ACC112 (cell line): ENCODE measurements around the gene DSP.

ENCODE experiments used
- H2AFZ ChIP-seq: fragments of 200-600 bp; sonication (generic); one replicate; pipeline ENCODE4 v1.6.0; 2017; ENCODE audit warnings: antibody characterized with exemption, low read length; ENCODE audit not compliant: unreplicated experiment
- H3K27ac ChIP-seq: fragments of 200-600 bp; sonication (generic); 2 replicates; pipeline ENCODE4 v1.5.1; 2014; ENCODE audit warnings: low read depth, mild to moderate bottlenecking, antibody characterized with exemption, low read length, moderate library complexity
- H3K27me3 ChIP-seq: fragments of 200-600 bp; sonication (generic); 2 replicates; pipeline ENCODE4 v1.6.1; 2014; ENCODE audit warnings: mild to moderate bottlenecking, antibody characterized with exemption, low read length, moderate library complexity, mixed read lengths; ENCODE audit not compliant: insufficient read depth
- H3K36me3 ChIP-seq: fragments of 200-600 bp; sonication (generic); 2 replicates; pipeline ENCODE4 v1.6.1; 2016; ENCODE audit warnings: mild to moderate bottlenecking, antibody characterized with exemption, low read length, moderate library complexity, mixed read lengths; ENCODE audit not compliant: insufficient read depth
- H3K4me1 ChIP-seq: fragments of 200-600 bp; sonication (generic); one replicate; pipeline ENCODE4 v1.6.1; 2016; ENCODE audit warnings: low read length, mixed read lengths; ENCODE audit not compliant: insufficient read depth, unreplicated experiment, control insufficient read depth
- H3K4me3 ChIP-seq: fragments of 200-600 bp; sonication (generic); 2 replicates; pipeline ENCODE4 v1.5.1; 2014; ENCODE audit warnings: mild to moderate bottlenecking, low read depth, low read length
- H3K79me2 ChIP-seq: fragments of 200-600 bp; sonication (generic); one replicate; pipeline ENCODE4 v1.6.0; 2016; ENCODE audit warnings: low read length; ENCODE audit not compliant: control insufficient read depth, unreplicated experiment, insufficient read depth

DSP gene, protein sequence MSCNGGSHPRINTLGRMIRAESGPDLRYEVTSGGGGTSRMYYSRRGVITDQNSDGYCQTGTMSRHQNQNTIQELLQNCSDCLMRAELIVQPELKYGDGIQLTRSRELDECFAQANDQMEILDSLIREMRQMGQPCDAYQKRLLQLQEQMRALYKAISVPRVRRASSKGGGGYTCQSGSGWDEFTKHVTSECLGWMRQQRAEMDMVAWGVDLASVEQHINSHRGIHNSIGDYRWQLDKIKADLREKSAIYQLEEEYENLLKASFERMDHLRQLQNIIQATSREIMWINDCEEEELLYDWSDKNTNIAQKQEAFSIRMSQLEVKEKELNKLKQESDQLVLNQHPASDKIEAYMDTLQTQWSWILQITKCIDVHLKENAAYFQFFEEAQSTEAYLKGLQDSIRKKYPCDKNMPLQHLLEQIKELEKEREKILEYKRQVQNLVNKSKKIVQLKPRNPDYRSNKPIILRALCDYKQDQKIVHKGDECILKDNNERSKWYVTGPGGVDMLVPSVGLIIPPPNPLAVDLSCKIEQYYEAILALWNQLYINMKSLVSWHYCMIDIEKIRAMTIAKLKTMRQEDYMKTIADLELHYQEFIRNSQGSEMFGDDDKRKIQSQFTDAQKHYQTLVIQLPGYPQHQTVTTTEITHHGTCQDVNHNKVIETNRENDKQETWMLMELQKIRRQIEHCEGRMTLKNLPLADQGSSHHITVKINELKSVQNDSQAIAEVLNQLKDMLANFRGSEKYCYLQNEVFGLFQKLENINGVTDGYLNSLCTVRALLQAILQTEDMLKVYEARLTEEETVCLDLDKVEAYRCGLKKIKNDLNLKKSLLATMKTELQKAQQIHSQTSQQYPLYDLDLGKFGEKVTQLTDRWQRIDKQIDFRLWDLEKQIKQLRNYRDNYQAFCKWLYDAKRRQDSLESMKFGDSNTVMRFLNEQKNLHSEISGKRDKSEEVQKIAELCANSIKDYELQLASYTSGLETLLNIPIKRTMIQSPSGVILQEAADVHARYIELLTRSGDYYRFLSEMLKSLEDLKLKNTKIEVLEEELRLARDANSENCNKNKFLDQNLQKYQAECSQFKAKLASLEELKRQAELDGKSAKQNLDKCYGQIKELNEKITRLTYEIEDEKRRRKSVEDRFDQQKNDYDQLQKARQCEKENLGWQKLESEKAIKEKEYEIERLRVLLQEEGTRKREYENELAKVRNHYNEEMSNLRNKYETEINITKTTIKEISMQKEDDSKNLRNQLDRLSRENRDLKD (N-terminal part only)

DNA sequence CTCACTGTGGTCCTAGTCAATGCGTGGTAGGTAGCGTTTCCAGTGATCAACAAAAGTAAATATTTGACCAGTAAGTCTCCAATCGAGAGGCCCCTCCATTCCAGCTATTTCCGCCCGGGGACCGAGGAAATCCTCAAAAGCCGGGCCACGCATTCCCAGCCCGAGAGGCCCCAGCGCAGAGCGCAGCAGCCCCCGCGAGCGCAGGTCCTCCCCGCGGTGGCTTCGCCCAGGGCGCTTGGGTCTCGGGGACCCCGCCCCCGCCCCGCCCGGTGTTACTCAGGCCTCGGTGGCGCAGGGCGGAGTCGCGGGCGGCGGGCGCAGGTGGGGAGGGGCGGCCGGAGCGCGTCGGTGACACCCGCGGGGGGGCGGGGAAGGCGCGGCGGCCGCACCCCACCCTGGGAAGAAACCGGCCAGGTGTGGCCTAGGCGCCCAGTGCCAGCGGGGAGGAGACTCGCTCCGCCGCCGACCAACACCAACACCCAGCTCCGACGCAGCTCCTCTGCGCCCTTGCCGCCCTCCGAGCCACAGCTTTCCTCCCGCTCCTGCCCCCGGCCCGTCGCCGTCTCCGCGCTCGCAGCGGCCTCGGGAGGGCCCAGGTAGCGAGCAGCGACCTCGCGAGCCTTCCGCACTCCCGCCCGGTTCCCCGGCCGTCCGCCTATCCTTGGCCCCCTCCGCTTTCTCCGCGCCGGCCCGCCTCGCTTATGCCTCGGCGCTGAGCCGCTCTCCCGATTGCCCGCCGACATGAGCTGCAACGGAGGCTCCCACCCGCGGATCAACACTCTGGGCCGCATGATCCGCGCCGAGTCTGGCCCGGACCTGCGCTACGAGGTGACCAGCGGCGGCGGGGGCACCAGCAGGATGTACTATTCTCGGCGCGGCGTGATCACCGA is at the start of gene DSP:
Gene DSP, plus strand, starts transcription at position 497 of the 890 bp plus-strand sequence. Its CDS starts 245 bp downstream, at position 742.
- Histone ChIP-seq H3K4me3 (peak within 1 kb of the TSS; percentile 97), H3K27ac (peak within 1 kb of the TSS; percentile 83), H3K36me3 (no peaks in the 10 kb centered on the region), H3K27me3 (no peaks in the 10 kb centered on the region), H3K79me2 (peaks cover 43% of the 10 kb centered on the region), H2AFZ (peak within 1 kb of the TSS; percentile 90), H3K4me1 (peaks cover 30% of the 10 kb centered on the region)

DNA sequence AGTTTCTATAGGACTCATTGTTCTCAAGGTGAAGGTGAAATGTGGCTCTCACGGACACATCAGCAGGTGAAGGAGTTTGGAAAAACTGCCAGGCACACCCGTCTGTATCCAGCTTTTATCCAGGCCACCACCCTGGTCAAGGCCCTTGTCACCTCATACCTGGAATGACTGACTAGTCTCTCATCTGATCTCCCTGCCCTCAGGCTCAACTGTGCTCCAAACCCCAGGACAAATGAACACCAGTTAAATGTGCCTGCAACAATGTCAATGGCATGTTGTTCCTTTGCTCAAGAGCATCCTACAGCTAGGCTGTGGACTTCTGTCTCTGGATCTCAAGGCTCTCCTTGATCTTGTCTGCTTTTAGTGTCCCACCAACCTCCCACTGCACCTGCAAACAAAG is 47.6 kb upstream of the DSP start:
- peaks cover 27% of the 10 kb centered on the region; the same call in 1 of the 2 replicates for H3K27me3 ChIP-seq
- H3K79me2 ChIP-seq: no peaks in the 10 kb centered on the region
- no peak overlapping the region for H3K27ac ChIP-seq
- no peak overlapping the region for H2AFZ ChIP-seq
- no peaks in the 10 kb centered on the region for H3K4me1 ChIP-seq
- no peaks in the 10 kb centered on the region for H3K36me3 ChIP-seq
- no peak overlapping the region for H3K4me3 ChIP-seq

DNA sequence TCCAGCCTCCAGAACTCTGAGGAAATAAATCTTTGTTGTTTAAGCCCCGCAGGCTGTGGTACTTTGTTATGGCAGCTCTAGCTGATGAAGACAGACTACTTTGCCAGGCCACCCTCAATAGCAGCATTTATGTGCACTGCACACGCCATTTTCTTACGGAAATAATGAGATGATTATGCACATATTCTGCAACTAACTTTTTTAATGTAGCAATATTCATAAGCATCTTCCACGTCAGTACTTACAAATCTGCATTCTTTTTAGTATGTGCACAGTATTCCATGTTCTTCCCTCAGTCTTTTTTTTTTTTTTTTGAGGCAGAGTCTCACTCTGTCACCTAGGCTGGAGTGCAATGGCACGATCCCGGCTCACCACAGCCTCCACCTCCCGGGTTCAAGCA is 46.8 kb upstream of the DSP start:
- Histone ChIP-seq H3K27me3 (peaks cover 27% of the 10 kb centered on the region; the same call in 1 of the 2 replicates), H3K79me2 (no peaks in the 10 kb centered on the region), H3K4me1 (no peaks in the 10 kb centered on the region), H3K4me3 (no peak overlapping the region), H3K27ac (no peak overlapping the region), H2AFZ (no peak overlapping the region), H3K36me3 (no peaks in the 10 kb centered on the region)

- Histone ChIP-seq H3K27ac (no peak overlapping the region), H2AFZ (no peak overlapping the region), H3K27me3 (peaks cover 18% of the 10 kb centered on the region; the same call in 1 of the 2 replicates), H3K4me3 (no peak overlapping the region), H3K36me3 (no peaks in the 10 kb centered on the region), H3K4me1 (no peaks in the 10 kb centered on the region), H3K79me2 (no peaks in the 10 kb centered on the region)
These were observed 45.1 kb upstream of the DSP start for GRCh38 chr6:7496266-7496875.

- Histone ChIP-seq H3K79me2 (no peaks in the 10 kb centered on the region), H3K27ac (no peak overlapping the region), H3K27me3 (no peaks in the 10 kb centered on the region), H2AFZ (no peak overlapping the region), H3K4me3 (no peak overlapping the region), H3K36me3 (no peaks in the 10 kb centered on the region), H3K4me1 (peaks cover 11% of the 10 kb centered on the region)
These were observed 40.7 kb upstream of the DSP start for GRCh38 chr6:7500752-7501282.

DNA sequence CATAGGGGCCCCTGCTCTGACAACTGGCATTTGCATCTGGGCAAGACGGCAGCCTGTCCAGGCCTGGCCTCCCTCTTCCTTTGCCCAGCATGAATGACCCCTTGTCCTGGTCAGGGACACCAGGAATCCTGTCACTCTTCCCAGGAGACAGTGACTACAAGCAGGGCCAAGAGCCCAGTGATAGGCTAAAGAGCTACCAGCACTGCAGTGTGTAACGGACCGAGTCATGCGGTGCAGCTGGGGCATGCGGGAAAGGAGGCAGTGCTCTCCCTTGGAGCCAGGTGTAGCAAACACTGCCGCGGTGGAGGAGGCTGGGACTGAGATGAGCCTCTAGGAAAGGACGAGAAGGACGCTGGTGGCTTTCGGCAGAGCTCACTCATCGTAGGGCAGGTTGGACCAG is 38.7 kb upstream of the DSP start:
- Histone ChIP-seq H3K4me1 (peaks cover 11% of the 10 kb centered on the region), H3K36me3 (no peaks in the 10 kb centered on the region), H3K79me2 (no peaks in the 10 kb centered on the region), H3K4me3 (no peak overlapping the region), H3K27ac (no peak overlapping the region), H2AFZ (no peak overlapping the region), H3K27me3 (no peaks in the 10 kb centered on the region)

- H3K27me3 ChIP-seq: no peaks in the 10 kb centered on the region
- H3K79me2 ChIP-seq: no peaks in the 10 kb centered on the region
- H2AFZ ChIP-seq: no peak overlapping the region
- H3K4me3 ChIP-seq: no peak overlapping the region
- no peak overlapping the region for H3K27ac ChIP-seq
- H3K36me3 ChIP-seq: no peaks in the 10 kb centered on the region
- peaks cover 11% of the 10 kb centered on the region for H3K4me1 ChIP-seq
These were observed 37.4 kb upstream of the DSP start for GRCh38 chr6:7504041-7504440.

DNA sequence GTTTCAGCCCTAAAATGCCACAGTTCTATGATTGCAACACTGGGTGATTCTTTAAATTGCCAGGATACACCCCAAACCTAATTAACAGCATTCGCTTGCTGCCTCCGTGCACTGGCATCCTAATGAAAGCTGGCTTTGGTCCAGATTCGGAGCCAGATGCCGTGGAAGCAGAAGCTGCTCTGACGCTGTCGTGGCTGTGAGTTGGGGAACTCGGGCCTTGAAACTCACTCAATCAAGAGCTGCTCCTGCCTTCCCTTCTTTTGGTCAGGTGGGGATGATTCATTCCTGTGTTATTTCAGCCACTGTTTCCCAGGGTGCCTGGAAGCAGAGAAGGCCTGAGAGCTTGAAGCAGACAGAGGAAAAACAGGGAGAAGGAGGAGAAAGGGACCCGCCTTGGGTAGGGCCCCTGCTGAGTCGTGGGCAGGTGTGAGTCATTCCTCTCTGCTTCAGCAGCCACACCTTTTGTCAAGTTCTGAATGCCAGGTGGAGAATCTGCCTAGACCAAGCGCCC is 36.2 kb upstream of the DSP start:
- no peak overlapping the region for H2AFZ ChIP-seq
- no peaks in the 10 kb centered on the region for H3K27me3 ChIP-seq
- H3K4me3 ChIP-seq: no peak overlapping the region; the same call in 1 of the 2 replicates
- no peaks in the 10 kb centered on the region for H3K79me2 ChIP-seq
- peak overlapping the region; percentile 7; the same call in 1 of the 2 replicates for H3K27ac ChIP-seq
- H3K4me1 ChIP-seq: peaks cover 11% of the 10 kb centered on the region
- no peaks in the 10 kb centered on the region for H3K36me3 ChIP-seq

DNA sequence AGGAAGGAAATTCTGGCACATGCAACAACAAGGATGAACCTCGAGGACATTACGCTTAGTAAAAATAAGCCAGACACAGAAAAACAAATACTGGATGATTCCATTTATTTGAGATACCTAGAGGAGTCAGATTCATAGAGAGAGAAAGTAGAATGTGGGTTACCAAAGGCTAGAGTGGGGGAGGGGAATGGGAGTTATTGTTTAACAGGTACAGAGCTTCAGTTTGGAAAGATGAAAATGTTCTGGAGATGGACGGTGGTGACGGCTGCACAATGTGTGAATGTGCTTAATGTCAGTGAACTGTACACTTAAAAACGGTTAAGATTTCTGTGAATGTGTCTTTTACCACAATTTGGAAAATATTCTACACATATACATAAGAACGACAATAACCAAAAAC is 33.9 kb upstream of the DSP start:
- H3K79me2 ChIP-seq: no peaks in the 10 kb centered on the region
- no peak overlapping the region for H3K4me3 ChIP-seq
- no peaks in the 10 kb centered on the region for H3K36me3 ChIP-seq
- H3K4me1 ChIP-seq: peaks cover 11% of the 10 kb centered on the region
- no peak overlapping the region for H2AFZ ChIP-seq
- H3K27me3 ChIP-seq: peaks cover 9% of the 10 kb centered on the region; the same call in 1 of the 2 replicates
- H3K27ac ChIP-seq: no peak overlapping the region
